NCI-H446 (cell line): ENCODE results near the gene PLIN4.
A peak's percentile ranks its signal among the peaks of the same experiment; 100 is the strongest.

Experiments
- DNase-seq, 2 experiments: peaks; one replicate each; lab custom pipeline; 2025; lab: John Stamatoyannopoulos, UW

PLIN4 gene

DNA sequence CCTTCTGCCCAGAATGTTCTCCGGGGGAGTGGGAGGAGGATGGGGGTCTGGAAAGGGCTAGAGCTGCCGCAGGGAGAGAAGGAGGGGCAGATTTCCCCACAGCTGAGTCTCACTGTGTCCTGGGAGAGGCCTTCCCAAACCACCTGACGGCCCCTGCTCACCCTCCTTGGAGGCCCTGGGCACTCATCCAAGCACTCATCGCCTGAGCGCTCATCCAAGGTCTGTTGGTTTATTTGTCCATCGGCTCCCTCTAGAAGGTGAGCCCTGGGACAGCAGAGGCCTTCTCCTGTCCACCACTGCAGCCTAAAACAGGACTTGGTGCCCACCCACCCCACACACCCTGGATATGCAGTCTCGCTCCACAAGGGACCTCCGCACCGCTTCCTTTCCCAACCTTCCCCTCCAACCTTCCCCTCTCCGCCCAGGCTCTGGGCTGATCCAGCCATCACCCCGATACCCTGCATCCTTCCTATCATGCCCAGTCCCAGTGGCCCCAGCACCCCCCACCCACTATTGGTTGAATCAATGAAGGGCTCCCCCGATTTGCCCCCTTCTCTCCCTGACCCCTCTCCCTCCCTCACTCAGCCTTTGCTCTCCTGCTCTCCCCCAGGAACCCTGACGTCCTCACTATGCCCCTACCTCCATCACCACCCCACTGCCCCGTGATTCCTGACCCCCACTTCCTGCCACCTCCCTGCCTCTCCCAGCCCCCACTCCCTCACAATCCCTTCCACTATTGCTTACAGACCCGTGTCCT, 62.4 kb downstream of the PLIN4 start:
- DNase-seq, result peak; percentile 43 to 84

DNA sequence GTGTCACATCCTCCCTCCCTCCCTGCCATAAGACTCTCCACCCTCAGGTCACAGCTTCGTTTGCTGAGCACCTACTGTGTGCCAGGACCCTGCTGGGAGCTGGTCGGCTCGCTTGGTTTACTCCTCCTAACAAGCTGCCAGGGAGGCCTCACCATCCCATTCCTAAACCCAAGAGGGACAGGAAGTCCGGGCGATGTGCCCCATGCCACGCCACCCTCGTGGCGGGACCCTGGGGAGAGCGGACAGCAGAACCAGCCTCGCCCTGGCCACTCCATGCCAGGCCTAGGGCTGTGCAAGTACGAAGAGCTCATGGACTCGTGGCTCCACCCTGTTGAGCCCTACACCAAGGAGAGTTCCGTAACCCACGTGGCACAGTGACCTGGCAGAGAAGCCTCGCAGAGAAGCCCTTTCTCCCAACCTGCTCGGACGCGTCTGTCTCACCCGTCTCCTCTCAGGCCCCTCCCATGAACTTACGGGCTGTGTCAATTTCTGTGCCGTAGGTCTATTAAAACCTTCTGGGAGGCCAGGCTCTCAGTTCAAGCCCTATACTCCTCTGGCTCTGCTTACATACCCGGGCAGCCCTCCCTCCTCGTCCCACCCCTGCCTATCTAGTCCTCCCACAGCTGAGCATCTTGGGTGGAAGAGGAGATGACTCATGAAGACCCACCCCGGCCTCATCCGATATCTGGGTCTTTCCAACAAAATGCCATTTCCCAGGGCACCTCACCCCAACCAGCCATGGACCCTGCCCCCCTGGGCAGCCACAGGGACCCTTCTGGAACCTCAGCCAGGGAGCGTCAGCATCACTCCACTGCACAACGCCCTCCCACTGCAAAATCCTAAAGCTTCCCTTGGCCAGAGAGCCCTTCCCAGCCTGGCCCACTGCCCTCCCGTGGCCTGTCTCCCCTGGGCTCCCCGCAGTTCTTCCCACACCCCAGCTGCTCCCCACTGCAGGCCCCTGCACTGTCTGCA, 63.3 kb downstream of the PLIN4 start:
- peak in 1 of 2 experiments; percentile 58 for DNase-seq

DNA sequence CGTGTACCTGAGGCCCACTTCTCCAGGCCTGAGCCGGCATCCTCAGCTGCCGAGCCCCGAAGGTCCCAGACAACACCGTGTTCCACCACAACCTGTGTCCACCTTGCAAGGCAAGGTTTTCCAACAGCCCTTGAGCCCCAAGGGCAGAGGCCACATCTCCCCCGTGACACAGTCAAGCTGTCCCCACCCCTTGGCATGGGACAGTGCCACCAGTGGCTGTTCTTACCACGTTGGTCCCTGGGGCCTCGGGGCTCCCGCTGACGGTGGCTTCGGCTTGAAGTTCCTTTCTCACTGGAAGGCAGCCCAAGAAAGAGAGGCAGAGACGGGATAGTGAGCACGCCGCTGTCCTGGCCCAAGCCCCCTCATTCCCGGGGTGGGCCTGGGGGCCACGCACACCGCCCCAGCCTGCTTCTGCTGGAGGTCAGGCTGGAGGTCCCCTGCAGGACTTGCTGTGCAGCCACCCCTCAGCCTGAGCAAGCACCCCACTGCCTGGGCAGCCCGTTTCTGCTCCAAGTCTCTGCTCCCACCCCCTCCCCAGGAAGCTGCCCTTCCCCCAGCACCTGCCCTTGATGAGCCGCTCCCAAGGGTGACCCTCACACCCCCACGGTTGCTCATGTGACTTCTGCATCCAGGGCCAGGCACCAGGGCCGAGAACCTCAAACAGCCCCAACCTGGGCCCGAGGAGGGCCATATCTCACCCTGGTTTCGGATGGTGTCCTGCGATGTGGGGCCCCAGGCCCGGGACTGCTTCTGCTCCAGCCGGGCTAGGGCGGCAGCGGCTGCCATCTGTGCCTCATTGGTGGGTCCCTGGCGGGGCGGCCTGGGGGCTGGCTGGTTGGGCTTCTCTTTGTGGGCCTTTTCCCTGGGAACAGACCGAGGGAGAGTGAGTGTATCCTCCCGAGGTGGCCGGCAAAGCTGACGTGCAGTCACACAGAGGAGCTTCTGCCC, 64.8 kb downstream of the PLIN4 start:
- no peak for DNase-seq

DNA sequence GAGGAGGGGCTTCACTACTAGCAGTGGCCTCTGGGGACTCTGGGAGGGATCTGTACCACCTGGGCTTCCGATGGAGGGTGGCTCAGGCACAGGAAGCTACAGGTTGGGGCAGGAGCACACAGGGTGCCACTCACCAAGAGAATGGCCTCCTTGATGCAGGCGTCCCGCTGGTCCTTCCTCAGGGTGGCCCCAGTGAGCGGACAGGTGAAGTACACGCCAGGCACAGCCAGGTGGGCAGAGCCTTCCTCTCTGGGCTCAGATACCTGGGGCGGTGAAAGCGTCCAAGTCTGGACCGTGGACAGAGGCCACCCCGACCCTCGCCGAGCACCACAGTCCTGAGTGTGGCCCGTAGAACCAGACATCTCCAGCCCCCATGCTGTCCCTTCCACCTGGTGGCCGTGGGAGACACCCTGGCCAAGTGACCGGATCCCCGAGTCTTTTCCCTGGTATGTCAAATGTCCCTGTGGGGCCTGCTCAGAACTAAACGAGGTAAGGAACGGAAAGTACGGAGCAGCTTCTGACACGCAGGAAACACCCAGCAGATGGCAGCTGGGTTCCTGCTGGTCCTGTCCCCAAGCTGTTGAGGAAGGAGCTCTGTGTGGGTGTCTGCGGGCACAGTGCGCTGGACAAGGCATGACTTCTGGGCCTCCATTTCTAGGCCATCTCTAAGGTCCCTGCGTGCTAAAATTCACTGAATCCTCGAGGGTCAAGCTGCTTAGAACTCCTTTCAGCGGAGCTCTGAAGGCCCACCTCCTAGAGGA, 65.9 kb downstream of the PLIN4 start:
- DNase-seq, result no peak
